A549 (cell line): ENCODE measurements around the gene SYMPK. TPM values are rescaled to one million over a fixed set of nuclear protein-coding genes. Genes with fewer than 3 reads are reported as not detected.

Source experiments
- ATAC-seq, 2 experiments: fragments of 200-7000 bp in 1 of 2; fragments of >200 bp in 1 of 2; cut with Nextera tagmentation in 1 of 2; cut with Tn5 transposase in 1 of 2; 3 replicates each; pipeline versions ENCODE4 v1.8.0 to v1.9.1; 2018 to 2020; ENCODE audit warnings: mild to moderate bottlenecking in 1 of 2, moderate library complexity in 1 of 2
- CTCF ChIA-PET: fragments of 300-600 bp; sonication (Branson Sonifier 250); formaldehyde crosslinking; extraction: SDS; loops from one replicate; lab custom pipeline; 2021; ENCODE audit warnings: antibody characterized with exemption, inconsistent platforms; lab: Yijun Ruan, JAX
- POLR2A ChIA-PET: fragments of 350-600 bp; formaldehyde crosslinking; extraction: SDS; loops from one replicate; lab custom pipeline; 2021; ENCODE audit warnings: antibody characterized with exemption, inconsistent platforms; lab: Yijun Ruan, JAX
- DNase-seq, 2 experiments: peaks; one replicate each; pipeline versions ENCODE4 v3.0.0 to v3.0.0-alpha.2; 2011 to 2016; ENCODE audit warnings: low read depth in 1 of 2, low spot score in 1 of 2
- FAIRE-seq: peaks from 2 replicates; lab custom pipeline; 2011; peaks lifted over from hg19 to GRCh38; lab: Jason Lieb, UNC
- H3K27ac ChIP-seq, 2 experiments: fragments of >200 bp; sonication (Bioruptor Twin); formaldehyde crosslinking; 3 replicates each; pipeline ENCODE4 v1.5.1; 2016 to 2017
- H3K4me1 ChIP-seq: fragments of >200 bp; sonication (Bioruptor Twin); formaldehyde crosslinking; 3 replicates; pipeline ENCODE4 v1.6.1; 2016
- H3K4me2 ChIP-seq: fragments of >200 bp; sonication (Bioruptor Twin); formaldehyde crosslinking; 3 replicates; pipeline ENCODE4 v1.6.1; 2016
- H3K4me3 ChIP-seq: fragments of >200 bp; sonication (Bioruptor Twin); formaldehyde crosslinking; 3 replicates; pipeline ENCODE4 v1.5.1; 2016
- H3K9me3 ChIP-seq: fragments of >200 bp; sonication (Bioruptor Twin); formaldehyde crosslinking; 3 replicates; pipeline ENCODE4 v1.6.1; 2016
- CEBPB ChIP-seq, 2 experiments: fragments of >200 bp in 1 of 2; sonication (Bioruptor Twin) in 1 of 2; formaldehyde crosslinking in 1 of 2; IDR thresholded peaks; 2 replicates each; pipeline ENCODE4 v1.6.1; 2012 to 2016
- EP300 ChIP-seq, 2 experiments: fragments of >200 bp; sonication (Bioruptor Twin); formaldehyde crosslinking; IDR thresholded peaks; 2 replicates in 1 of 2; 3 replicates in 1 of 2; pipeline ENCODE4 v1.6.1; 2016 to 2017
- ESRRA ChIP-seq: fragments of 150-350 bp; IDR thresholded peaks from 2 replicates; pipeline ENCODE4 v1.6.1; 2014; ENCODE audit warnings: mild to moderate bottlenecking, low read length, borderline replicate concordance
- FOSB ChIP-seq: fragments of 250-450 bp; sonication (Bioruptor Pico); IDR thresholded peaks from 2 replicates; pipeline ENCODE4 v1.5.0; 2020; ENCODE audit warnings: mild to moderate bottlenecking, moderate library complexity
- FOSL2 ChIP-seq, 2 experiments: fragments of 450-650 bp in 1 of 2; fragments of >200 bp in 1 of 2; sonication (Bioruptor Twin) in 1 of 2; formaldehyde crosslinking; IDR thresholded peaks; 2 replicates each; pipeline versions ENCODE4 v1.5.0 to v1.6.1; 2016 to 2020; ENCODE audit warnings: mild to moderate bottlenecking in 1 of 2, moderate library complexity in 1 of 2
- FOXS1 ChIP-seq: fragments of 250-450 bp; sonication (Bioruptor Pico); IDR thresholded peaks from 2 replicates; pipeline ENCODE4 v1.5.0; 2020; ENCODE audit warnings: mild to moderate bottlenecking, moderate library complexity
- HEYL ChIP-seq: fragments of 250-450 bp; sonication (Bioruptor Pico); IDR thresholded peaks from 2 replicates; pipeline ENCODE4 v1.8.0; 2021; ENCODE audit warnings: mild to moderate bottlenecking, moderate library complexity
- HOXB5 ChIP-seq: fragments of 250-450 bp; sonication (Bioruptor Pico); IDR thresholded peaks from 2 replicates; pipeline ENCODE4 v1.5.0; 2020; ENCODE audit warnings: mild to moderate bottlenecking, moderate library complexity
- JUN ChIP-seq, 2 experiments: fragments of >200 bp; sonication (Bioruptor Twin); formaldehyde crosslinking; IDR thresholded peaks; 2 replicates in 1 of 2; 3 replicates in 1 of 2; pipeline ENCODE4 v1.6.1; 2016 to 2017
- KDM5A ChIP-seq: fragments of 200-600 bp; sonication (generic); IDR thresholded peaks from 2 replicates; pipeline ENCODE4 v1.6.1; 2016; ENCODE audit warnings: antibody characterized with exemption, mild to moderate bottlenecking
- MAX ChIP-seq: IDR thresholded peaks from 2 replicates; pipeline ENCODE4 v1.6.1; 2012
- POLR2A ChIP-seq: IDR thresholded peaks from 2 replicates; pipeline ENCODE4 v1.6.1; 2012; ENCODE audit warnings: mild to moderate bottlenecking, low read length
- RFX5 ChIP-seq: fragments of 450-650 bp; IDR thresholded peaks from 2 replicates; pipeline ENCODE4 v1.7.1; 2014; ENCODE audit warnings: antibody characterized with exemption, mild to moderate bottlenecking, moderate library complexity
- SMC3 ChIP-seq: fragments of >200 bp; sonication (Bioruptor Twin); formaldehyde crosslinking; IDR thresholded peaks from 3 replicates; pipeline ENCODE4 v1.6.1; 2018; ENCODE audit warnings: inconsistent platforms
- ZSCAN20 ChIP-seq: fragments of 250-450 bp; sonication (Bioruptor Pico); IDR thresholded peaks from 2 replicates; pipeline ENCODE4 v1.8.0; 2022; ENCODE audit warnings: mild to moderate bottlenecking, moderate library complexity
- WGBS: methylation state at CpG from one replicate; pipeline ENCODE4 v1.1.6; 2017; ENCODE audit errors: missing lambda C conversion rate; 5-methylcytosine and 5-hydroxymethylcytosine counted together
- polyA plus RNA-seq, 4 experiments: library from polyadenylated mRNA; depleted of rRNA in 3 of 4; stranded (reverse); fragments of >200 nt; fragmentation: RNase III in 1 of 4; extraction: RNeasy Plus Mini Kit Qiagen cat#74134 plus additional on column Dnase treatment in 1 of 4; gene quantifications; 2 replicates in 3 of 4; 3 replicates in 1 of 4; pipeline ENCODE4 v1.2.3, GENCODE V29; 2011 to 2017
- TF ChIP-seq, protein P1 (sequence below): fragments of >200 bp; sonication (Bioruptor Twin); formaldehyde crosslinking; IDR thresholded peaks from 2 replicates; pipeline ENCODE4 v1.6.1; 2016

The SYMPK gene
- polyA plus RNA-seq, 2 of the 4 experiments (the other 2 are of a cell fraction): 61.9 to 105 TPM

GRCh38 chr19:45901912-45902650 lies 39.1 kb upstream of the SYMPK start, which contains the start of gene MYPOP:
MYPOP (minus strand) TSS chr19:45902613; CDS start chr19:45901773, 840 bp downstream.
- TF ChIP-seq POLR2A (peak; percentile 74), ZSCAN20 (CRISPR knock-in tag) (no peak), FOXS1 (CRISPR knock-in tag) (no peak), FOSB (CRISPR knock-in tag) (no peak), JUN (IDR thresholded peaks at IDR 0.05) (peak in 1 of 2 experiments; percentile 34; a peak in 1 of 5 replicates), EP300 (IDR thresholded peaks at IDR 0.05) (no peak), RFX5 (no peak), MAX (0 out of 2 replicates have a peak, but pooled peaks have one; percentile 12), HOXB5 (CRISPR knock-in tag) (no peak), SMC3 (no peak), FOSL2 (IDR thresholded peaks at IDR 0.05) (no peak), FOSL2 (CRISPR knock-in tag; IDR thresholded peaks at IDR 0.05) (no peak)
- Histone ChIP-seq H3K4me1 (peaks cover 17% of the 10 kb centered on the region), H3K4me2 (peak within 1 kb of the TSS; percentile 97), H3K9me3 (no peaks in the 10 kb centered on the region), H3K4me3 (peak within 1 kb of the TSS; percentile 78), H3K27ac (peak within 1 kb of the TSS; percentile 89 to 93)
- CTCF ChIA-PET: interaction anchor here (1.0 to 5.2 kb wide), 14 partner anchors 9 to 175 kb away, joined by 3 to 29 read pairs (median 6); partner anchors contain the start of genes CCDC61, FOXA3, IRF2BP1 and NANOS2
- FAIRE-seq (no peak), DNase-seq (no peak), ATAC-seq (peak; percentile 6 to 28; a peak in 4 of 6 replicates)
- POLR2A ChIA-PET: interaction anchor here (0.7 to 1.8 kb wide), 10 partner anchors 11 to 167 kb away, joined by 3 to 23 read pairs (median 4); partner anchors contain the start of genes CCDC61, IRF2BP1, NOVA2 and SYMPK
- 3% methylated on average over 36 of the region's 47 CpGs for WGBS

GRCh38 chr19:45901432-45901911 lies 38.5 kb upstream of the SYMPK start:
- Histone ChIP-seq H3K4me3 (peak overlapping the region; percentile 78), H3K4me1 (peaks cover 17% of the 10 kb centered on the region), H3K9me3 (no peaks in the 10 kb centered on the region), H3K27ac (peak overlapping the region; percentile 89 to 93), H3K4me2 (peak overlapping the region; percentile 97)
- POLR2A ChIA-PET: interaction anchor here (1.8 kb wide), 1 partner anchor 51 kb away, joined by 9 read pairs; no protein-coding TSS in a partner anchor
- ATAC-seq (no peak), DNase-seq (no peak), FAIRE-seq (no peak)
- CTCF ChIA-PET: interaction anchor here (1.1 to 5.2 kb wide), 11 partner anchors 9 to 176 kb away, joined by 3 to 29 read pairs (median 10); partner anchors contain the start of genes FOXA3, IRF2BP1, NANOS2 and SYMPK
- TF ChIP-seq ESRRA (no peak), CEBPB (IDR thresholded peaks at IDR 0.05) (peak; percentile 61 to 74; a peak in 2 of 4 replicates)
- 85% methylated on average over 45 of the region's 69 CpGs for WGBS

DNA sequence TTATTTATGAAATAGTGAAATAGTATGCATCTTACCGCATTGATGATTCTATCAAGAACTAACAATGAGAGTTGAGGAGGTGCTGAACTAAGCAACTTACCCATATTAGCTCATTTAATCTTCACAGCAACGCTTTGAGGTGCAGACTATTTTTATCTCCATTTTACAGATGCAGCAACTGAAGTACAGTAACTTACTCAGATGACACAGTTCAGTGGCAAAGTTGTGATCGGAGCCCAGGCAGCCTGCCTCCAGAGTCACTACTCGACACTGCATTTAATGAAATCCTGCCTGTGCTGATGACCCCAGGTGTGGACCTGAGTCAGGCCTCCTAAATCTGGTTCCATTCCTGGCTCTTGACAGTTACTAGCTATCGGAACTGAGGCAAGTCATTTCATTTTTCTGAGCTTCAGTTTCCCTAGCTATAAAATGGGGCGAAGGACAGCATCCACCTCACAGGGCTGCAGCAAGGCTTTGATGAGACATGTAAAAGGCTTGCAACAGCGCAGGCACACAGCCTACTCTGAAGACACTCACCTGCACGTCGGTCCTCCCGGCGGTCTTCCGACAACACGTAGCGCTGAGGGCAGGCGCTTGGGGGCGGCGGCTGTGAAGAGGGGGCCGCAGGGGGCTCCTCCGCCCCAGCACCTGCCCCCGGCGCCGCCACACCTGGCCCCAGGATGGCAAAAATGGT lies 37.9 kb upstream of the SYMPK start:
- WGBS: 90% methylated on average over 22 of the region's 22 CpGs
- Histone ChIP-seq H3K4me2 (peak overlapping the region; percentile 97), H3K4me1 (peaks cover 17% of the 10 kb centered on the region), H3K27ac (peak overlapping the region in 1 of 2 experiments; percentile 93; a peak in 3 of 6 replicates), H3K4me3 (peak overlapping the region; percentile 78), H3K9me3 (no peaks in the 10 kb centered on the region)
- no peak for FAIRE-seq
- no peak for TF ChIP-seq KDM5A
- no peak for TF ChIP-seq HEYL
- TF ChIP-seq, protein P1, sequence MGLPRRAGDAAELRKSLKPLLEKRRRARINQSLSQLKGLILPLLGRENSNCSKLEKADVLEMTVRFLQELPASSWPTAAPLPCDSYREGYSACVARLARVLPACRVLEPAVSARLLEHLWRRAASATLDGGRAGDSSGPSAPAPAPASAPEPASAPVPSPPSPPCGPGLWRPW: no peak
- ChIA-PET CTCF (interaction anchor here (0.9 to 5.2 kb wide), 9 partner anchors 8 to 176 kb away, joined by 3 to 29 read pairs (median 7); partner anchors contain the start of genes FOXA3, IRF2BP1 and SYMPK), POLR2A (no interaction called here)
- DNase-seq: no peak
- no peak for ATAC-seq
